AG09319 (cell line): ENCODE measurements around the gene LRRN4.

Experiments used
- DNase-seq: peaks from one replicate; pipeline ENCODE4 v3.0.0-alpha.2; 2010; ENCODE audit warnings: low read depth; ENCODE audit errors: extremely low read depth
- CTCF ChIP-seq: IDR thresholded peaks from 2 replicates; pipeline ENCODE4 v1.5.1; 2011; ENCODE audit warnings: low read depth, mild to moderate bottlenecking, inconsistent platforms, low read length, moderate library complexity

The LRRN4 gene

GRCh38 chr20:6075428-6076219 is 21.8 kb upstream of the LRRN4 start:
- DNase-seq, result no peak
- TF ChIP-seq CTCF, result no peak

GRCh38 chr20:6074784-6075183 is 20.9 kb upstream of the LRRN4 start:
- no peak for DNase-seq
- no peak for TF ChIP-seq CTCF

GRCh38 chr20:6074145-6074561 is 20.3 kb upstream of the LRRN4 start:
- TF ChIP-seq CTCF, result peak; percentile 51
- DNase-seq, result no peak

GRCh38 chr20:6070829-6071695 is 17.2 kb upstream of the LRRN4 start:
- no peak for TF ChIP-seq CTCF
- DNase-seq, result no peak

GRCh38 chr20:6069669-6070068 is 15.8 kb upstream of the LRRN4 start:
- TF ChIP-seq CTCF, result no peak
- DNase-seq, result no peak

GRCh38 chr20:6067763-6068318 is 14.0 kb upstream of the LRRN4 start:
- no peak for TF ChIP-seq CTCF
- no peak for DNase-seq

- TF ChIP-seq CTCF, result no peak
- DNase-seq, result no peak
Observed at GRCh38 chr20:6066582-6066981, 12.7 kb upstream of the LRRN4 start.
